Amniotic epithelial cell (primary cell): ENCODE measurements around the gene SSR2.
"Not testable (repeated sequence)": the region's sequence is repeated elsewhere in the genome, so short reads cannot be mapped to it uniquely, and the experiment has no call there.

Source experiments
- DNase-seq: peaks from one replicate; pipeline ENCODE4 v3.0.0-alpha.2; 2010; ENCODE audit warnings: low read depth

The SSR2 gene

DNA sequence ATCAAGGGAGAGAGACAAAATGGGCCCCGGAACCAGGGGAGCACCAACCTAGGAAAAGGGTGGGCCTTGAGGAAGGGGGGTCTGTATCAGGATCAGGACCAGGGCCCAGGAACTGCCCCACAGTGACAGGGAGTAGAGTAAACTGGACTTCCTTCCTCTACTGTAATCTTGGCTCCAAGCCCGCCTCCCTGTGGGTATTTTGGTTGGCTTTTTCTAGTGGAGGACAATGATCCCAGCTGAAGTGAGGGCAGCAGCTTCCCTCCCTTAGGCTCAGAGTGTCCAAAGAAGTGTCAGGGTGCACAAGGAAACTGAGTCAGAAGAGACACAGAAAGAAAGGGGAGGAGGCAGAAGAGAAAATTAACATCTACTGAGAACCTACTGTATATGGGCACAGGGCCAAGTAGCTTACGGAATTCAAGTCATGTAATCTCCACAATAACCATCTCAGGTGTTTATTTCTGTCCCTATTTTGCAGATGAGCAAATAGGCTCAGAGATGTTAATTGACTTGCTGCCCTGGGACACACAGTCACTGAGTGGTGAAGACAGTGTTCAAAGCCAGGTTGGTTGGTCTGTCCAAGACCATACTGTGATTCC is 28.0 kb upstream of the SSR2 start:
- DNase-seq, result no peak

DNA sequence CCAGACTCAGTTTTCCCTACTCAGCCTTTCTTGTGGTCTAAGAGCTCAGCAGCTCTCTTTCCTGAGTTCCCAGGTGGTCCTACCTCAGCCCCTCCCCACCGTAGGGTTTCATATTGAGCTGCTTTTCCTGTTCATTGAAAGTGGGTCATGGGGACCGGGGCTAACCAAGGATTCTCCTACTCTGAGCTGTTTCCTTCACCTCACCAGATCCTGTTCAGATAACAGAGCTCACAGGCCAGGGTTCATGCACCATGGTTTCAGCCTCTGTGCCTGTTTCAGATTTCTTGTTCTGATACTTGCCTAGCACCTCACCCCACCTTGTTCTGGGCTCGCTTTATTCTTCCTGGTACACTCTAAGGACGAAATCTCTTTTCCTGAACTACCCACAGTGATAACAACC is 24.3 kb upstream of the SSR2 start:
- DNase-seq, result no peak

- DNase-seq, result no peak
These were observed 22.1 kb upstream of the SSR2 start for GRCh38 chr1:156042828-156043227.

DNA sequence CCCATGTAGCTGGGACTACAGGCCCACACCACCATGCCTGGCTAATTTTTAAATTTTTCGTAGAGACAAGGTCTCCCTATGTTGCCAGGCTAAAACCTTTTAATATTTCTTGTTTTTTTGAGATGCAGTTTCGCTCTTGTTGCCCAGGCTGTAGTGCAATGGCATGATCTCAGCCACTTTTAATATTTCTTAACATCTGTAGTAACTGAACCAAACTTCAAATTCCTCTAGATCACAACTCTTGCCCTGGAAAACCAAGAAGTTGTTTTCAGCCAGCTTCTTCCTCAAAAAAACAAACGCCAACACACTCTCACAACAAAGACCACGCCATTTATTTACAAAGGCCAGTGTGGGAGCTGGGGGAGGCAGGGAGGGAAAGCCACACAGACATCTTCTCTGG is 14.2 kb upstream of the SSR2 start:
- DNase-seq, result not testable (repeated sequence)

DNA sequence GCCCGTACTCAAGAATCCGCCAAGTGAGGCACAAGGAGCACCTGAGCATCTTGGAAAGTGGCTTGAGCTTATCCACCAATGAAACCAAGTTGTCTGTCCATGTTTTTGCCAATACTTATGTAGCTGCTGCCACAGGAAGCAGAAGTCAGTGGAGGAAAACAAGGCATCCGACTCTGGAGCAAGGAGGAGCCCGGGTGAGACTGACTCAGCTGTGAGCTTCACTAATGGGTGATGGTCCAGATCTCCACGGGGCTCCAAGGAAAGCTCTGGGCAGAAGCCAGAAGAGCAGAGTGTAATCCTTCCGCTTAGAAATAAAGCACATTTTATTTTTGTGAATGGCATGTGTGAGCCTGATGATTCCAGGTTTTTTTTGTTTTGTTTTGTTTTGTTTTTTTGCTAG is 12.3 kb upstream of the SSR2 start:
- DNase-seq, result peak; percentile 23

DNA sequence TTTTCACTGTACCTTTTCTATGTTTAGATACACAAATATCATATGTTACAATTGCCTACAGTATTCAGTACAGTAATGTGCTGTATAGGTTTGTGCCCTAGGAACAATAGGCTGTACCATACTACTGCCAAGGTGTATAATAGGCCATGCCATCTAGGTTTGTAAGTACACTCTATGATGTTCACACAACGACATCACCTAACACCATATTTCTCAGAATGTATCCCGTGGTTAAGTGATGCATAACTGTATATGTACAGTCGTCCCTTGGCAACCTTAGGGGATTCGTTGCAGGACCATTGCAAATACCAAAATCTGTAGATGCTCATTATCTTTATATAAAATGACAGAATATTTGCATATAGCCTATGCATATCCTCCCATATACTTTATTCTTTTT is 5.8 kb upstream of the SSR2 start:
- no peak for DNase-seq

- DNase-seq, result peak; percentile 31
These were observed 5.1 kb upstream of the SSR2 start for GRCh38 chr1:156025876-156026275.

DNA sequence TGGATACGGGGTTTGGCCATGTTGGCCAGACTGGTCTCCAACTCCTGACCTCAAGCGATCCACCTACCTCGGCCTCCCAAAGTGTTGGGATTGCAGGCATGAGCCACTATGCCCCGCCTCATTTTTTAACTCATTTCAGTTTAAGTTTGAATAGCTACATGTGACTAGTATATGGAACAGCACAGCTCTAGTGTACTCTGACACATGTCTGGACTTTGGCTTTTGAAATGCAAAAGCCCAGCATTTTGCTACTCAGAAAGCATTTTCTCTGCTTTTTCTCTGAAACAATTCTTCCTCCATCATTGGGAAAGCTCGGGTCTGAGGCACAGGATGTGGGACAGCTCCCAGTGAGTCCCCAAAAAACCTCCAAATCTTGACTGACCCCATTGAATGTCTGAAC is 4.0 kb upstream of the SSR2 start:
- DNase-seq, result no peak

DNA sequence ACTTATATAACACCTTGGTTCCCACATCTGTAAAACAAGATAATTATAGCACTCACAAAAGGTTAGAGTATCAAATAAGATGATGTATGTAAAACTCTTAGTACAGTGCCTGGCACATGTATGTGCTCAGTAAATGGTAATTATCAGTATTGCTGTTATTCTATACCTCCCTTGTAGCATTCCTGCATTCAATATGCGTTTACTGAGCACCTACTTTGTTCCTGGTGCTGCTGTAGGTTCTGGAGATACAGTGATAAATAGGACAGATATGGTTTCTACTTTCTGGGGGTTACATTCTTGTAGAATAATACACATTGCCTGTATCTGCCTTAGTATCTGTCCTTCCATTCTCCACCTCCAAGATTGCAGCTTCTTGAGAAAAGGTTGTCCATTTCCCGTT is 1.2 kb upstream of the SSR2 start:
- no peak for DNase-seq

- no peak for DNase-seq
These were observed 310 bp upstream of the SSR2 start for GRCh38 chr1:156021093-156021428.

GRCh38 chr1:156019946-156020292 is 832 bp downstream of the SSR2 start:
- no peak for DNase-seq

- no peak for DNase-seq
These were observed 5.9 kb downstream of the SSR2 start for GRCh38 chr1:156014829-156015228.

- no peak for DNase-seq
These were observed 8.5 kb downstream of the SSR2 start for GRCh38 chr1:156012051-156012817.

DNA sequence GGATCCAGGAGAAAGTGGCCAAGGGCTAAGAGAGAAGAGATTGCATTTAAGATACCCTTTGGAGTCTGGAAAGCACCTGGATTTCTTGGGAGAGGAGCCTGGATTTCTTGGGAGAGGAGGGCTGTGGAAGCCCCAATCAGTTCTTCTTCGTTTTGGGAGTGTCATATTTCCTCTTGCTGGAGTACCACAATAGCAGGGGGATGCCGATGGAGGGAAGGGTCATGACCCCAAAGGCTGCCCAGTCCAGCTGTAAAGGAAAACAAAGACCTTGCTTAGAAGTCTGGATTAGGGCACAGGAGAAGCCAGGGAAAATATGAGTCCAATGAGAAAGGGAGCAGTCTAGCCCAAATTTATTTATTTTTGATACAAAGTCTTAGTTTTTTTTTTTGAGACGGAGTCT is 11.3 kb downstream of the SSR2 start:
- no peak for DNase-seq

DNA sequence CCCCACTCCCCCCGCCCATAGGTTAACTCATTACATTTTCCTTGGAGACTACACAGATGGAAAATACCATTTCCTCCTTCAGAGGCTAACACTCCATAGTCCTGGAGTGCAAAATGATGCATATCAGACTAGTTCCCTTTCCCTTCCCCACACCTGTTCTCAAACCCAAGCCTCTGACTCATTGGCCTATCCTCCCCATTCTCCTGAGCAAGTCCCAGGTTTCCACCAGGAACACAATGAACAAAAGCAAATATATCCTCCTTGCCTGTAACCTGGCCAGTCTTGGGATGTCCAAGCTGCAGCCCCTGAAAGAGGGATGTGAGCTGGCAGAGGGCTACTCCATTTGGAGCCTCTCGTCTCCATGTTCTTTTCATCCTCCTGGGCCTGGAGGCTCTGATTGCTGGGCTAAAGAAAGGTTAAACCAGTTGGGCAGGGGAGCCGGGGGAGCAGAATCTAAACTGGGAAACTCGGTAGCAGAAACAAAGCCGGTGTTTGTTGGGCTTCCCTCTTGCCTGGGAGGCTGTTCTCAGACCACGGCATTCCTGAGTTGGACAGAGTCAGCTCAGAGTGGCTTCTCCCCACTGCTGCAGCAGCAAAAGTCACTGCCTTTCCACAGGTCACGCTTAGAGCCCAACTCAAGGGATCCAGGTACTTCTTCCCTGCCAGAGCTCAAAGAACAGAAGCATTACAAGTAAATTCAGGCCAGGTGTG is 13.9 kb downstream of the SSR2 start:
- no peak for DNase-seq

DNA sequence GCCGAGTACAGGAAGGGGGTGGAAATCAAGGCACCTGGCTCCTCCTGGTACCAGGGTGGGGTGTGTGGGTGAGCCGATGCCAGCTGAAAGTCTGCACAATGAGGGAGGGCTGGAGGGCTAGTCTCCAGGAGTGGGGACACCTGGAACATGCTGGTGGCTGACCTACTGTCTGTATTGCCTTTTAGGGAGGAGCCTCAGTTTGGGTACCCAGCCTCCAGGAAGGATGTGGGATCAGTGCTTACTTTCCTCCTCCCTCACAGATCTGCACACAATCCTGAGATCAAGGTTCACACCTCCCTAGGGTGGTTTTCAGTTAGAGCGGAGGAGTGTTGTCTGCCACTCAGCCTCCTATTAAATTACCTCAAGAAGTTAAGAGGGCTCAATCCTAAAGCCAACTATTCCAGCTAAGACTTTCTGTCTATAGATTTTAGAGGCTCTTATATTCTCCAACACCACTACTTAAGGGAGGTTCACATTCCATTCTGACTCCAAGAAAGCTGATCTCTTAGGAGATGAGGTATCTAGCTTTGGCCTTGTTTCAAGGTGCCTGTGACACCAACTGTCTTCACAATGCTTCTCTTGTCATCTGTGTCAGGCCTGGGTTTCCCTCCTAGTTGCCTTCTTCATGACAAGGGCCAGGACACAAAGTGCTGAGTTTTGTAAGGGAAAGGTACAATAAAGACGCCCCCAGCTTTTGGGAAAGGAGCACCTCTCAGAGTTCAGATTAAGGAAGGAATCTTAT is 15.7 kb downstream of the SSR2 start:
- DNase-seq, result no peak

GRCh38 chr1:156003923-156004188 is 16.9 kb downstream of the SSR2 start:
- no peak for DNase-seq

- no peak for DNase-seq
These were observed 18.4 kb downstream of the SSR2 start for GRCh38 chr1:156002188-156002911.

DNA sequence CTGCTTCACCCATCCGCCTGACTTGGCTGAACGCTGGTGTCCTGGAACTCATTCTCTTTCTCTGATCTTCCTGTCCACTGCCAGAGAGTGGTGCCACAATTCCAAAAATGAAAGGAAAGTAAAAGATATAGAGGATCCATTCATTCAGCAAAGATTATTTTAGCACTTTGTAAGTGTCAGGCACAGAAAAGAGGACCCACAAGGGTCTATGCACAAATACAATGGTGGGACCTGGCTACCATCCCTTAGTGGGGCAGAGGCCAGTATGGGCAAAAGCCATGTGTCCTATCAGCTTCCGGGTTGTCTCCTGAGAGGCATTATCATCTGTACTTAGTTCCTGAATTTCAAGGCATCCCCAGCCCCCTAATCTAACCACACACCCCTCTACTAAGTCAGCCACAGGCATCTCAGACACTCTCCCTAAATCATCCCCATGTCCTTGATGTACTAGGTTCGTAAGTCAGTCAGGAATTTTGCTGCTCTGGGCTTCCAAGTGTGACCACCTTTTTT is 19.0 kb downstream of the SSR2 start:
- peak; percentile 92 for DNase-seq

DNA sequence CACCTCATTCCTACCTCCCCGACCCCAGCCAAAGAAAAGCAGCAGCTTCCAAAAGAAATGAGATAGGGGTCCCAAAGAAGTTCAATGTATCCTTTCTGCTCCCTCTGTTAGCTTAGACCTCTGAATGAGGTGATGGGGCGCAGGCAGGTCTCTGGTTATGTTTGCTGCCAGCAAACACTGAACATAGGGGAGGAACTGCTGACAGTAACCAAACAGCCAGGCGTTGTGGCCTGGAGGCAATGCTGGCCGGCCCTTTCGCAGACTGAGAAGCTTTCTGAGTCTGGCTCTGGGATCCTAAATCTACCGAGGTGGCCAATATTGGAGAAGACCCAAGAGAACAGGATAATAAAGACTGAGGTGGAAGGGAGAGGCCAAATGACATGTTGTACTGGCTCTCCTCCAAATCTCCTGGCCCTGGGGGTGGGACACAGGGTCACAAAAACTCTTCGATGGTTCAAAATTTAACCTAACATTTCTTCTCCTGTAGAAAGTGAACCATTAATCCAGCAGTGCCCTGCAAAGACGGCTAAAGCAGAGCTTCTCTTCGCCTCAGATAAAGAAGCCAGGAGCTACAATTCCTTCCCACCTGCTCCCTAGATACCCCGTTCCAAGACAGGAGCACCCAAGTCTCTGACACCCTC is 19.6 kb downstream of the SSR2 start:
- no peak for DNase-seq

DNA sequence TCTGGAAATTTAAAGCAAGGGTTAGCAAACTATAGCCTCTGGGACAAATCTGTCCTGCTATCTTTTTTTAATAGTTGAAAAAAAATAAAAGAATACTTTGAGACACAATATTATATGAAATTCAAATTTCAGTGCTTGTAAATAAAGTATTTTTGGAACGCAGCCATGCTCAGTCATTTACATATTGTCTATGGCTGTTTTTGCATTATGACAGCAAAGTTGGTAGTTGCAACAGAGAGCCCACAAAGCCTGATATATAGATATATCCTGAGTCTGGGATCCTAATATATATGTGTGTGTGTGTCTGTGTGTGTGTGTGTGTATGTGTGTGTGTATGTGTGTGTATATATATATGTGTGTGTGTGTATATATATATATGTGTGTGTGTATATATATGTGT is 20.8 kb downstream of the SSR2 start:
- no peak for DNase-seq

GRCh38 chr1:155996166-155996565 is 24.6 kb downstream of the SSR2 start:
- no peak for DNase-seq
